ENCODE measurements around the gene FSTL4.

FSTL4 gene

DNA sequence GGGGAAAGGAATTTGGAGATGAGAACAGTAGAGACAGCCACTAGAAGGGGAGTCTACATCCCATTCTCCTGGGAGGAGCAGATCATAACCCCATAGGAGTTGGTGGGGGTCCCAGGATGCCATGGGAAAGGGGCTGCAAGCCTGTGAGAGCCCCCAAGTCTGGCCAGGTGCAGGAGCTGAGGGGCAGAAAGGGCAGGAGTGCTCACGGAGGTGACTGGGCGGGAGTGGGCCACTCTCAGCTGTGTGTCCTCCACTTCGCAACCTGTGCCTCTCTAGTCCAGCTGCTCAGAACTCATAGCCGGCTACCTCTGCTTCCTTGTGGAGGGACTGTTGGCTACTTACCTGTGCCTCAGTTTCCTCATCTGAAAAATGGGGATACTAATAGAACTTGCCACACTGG is 263.9 kb downstream of the FSTL4 start:
- H3K4me3 ChIP-seq (ENCODE audit: low read length) = no peak overlapping the region
- DNase-seq (ENCODE audit: low read depth, low spot score) = no peak

DNA sequence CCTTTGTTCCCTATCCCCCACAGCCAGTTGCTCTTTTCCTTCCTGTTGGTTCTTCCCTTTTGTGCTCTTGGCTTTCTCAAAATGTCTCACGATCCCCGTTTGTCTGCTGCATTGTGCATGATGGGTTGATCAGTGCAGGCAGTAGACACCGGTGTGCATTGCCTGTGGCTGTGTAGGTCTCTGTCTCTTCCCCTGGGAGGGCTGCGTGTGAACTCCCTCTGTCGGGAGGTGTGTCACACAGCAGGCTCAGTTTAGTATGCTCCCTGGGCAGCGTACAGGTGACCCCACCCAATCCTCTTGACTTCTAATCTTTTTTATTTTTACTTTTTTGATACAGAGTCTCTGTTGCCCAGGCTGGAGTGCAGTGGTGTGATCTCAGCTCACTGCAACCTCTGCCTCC is 265.3 kb downstream of the FSTL4 start:
- DNase-seq (ENCODE audit: low read depth, low spot score) = peak; percentile 41
- H3K4me3 ChIP-seq (ENCODE audit: low read length) = no peak overlapping the region

DNA sequence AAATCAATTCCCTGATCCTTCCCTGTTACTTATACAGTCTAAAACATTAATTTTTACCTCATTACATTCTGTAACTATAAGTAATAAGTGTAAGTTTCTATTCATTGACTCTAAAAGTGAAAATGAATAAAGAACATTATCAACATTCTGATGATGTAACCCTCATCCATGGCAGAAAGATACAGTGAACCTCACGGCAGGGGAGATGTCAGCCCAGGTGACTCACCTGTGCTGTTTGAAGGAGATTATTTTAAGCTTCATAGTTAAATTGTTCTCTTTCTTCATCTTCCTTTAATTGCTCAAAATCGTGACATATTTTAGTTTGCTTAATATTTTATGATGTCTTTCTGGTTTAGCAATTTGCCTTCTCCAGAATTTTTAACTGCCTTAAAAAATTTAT is 268.1 kb downstream of the FSTL4 start:
- no peak for DNase-seq (ENCODE audit: low read depth, low spot score)
- H3K4me3 ChIP-seq (ENCODE audit: low read length) = no peak overlapping the region

DNA sequence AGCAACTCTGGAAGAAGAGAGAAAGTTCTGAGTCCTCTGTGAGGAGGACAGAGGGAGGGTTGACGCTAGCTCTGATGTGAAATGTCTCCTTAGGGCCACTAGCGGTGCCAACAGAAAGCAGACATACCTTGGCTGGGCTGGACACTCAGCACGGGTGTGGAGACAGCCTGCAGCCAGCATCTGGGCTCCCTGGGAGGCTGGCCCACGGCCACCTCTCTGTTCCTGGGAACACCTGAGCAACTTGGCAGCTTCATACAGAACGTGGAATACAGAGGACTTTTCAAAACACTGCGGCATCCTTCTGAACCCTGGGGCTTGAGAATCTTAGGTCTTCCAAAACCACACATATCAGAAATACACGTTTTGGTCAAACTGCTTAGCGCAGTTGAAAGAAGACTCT is 269.1 kb downstream of the FSTL4 start:
- DNase-seq (ENCODE audit: low read depth, low spot score) = no peak

DNA sequence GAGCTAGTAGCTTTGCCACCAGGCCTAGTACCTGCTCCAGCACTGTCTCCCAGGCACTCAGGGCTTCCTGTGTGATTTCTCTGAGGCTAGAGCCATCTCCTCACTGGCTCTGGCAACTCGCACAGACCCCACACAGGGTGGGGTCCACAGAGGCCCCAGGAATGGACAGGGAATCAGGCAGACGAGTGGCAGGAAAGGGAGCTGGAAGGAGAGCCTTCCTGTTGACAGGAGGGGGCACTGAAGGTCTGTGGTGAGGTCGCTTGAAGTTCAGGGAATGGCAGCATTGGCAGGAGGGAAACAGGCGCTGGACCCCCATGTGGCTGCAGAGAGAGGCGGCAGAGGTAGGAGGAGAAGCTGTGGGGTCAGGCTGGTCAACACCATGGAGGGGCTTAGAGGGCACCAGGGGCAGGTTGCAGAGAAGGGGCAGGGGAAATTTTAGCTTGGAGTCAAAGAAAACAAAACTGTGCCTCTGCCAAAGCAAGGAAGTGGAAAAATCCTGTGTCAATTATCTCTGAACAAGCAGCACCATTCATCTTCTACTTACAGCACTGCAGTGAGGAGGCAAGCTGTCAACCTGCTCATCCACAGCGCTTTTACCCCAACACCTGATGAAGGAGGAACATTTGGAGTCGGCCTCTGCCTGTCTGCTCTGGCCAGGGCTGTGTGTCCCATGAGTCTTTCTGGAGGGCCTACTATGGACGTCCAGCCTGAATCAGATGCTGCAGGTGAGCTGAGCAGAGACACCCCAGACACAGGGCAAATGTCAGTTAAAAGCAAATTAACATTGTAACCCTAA is 270.2 kb downstream of the FSTL4 start:
- DNase-seq (ENCODE audit: low read depth, low spot score) = no peak
- H3K4me3 ChIP-seq (ENCODE audit: low read length) = no peak overlapping the region

More for the DNA sequence above, 269.1 kb downstream of the FSTL4 start:
- no peak overlapping the region for H3K4me3 ChIP-seq (ENCODE audit: low read length)

GRCh38 chr5:133341296-133341695 is 271.0 kb downstream of the FSTL4 start:
- no peak for DNase-seq (ENCODE audit: low read depth, low spot score)

GRCh38 chr5:133340822-133341221 is 271.5 kb downstream of the FSTL4 start:
- H3K4me3 ChIP-seq (ENCODE audit: low read length) = no peak overlapping the region
- no peak for DNase-seq (ENCODE audit: low read depth, low spot score)

More at GRCh38 chr5:133341296-133341695, 271.0 kb downstream of the FSTL4 start:
- no peak overlapping the region for H3K4me3 ChIP-seq (ENCODE audit: low read length)

DNA sequence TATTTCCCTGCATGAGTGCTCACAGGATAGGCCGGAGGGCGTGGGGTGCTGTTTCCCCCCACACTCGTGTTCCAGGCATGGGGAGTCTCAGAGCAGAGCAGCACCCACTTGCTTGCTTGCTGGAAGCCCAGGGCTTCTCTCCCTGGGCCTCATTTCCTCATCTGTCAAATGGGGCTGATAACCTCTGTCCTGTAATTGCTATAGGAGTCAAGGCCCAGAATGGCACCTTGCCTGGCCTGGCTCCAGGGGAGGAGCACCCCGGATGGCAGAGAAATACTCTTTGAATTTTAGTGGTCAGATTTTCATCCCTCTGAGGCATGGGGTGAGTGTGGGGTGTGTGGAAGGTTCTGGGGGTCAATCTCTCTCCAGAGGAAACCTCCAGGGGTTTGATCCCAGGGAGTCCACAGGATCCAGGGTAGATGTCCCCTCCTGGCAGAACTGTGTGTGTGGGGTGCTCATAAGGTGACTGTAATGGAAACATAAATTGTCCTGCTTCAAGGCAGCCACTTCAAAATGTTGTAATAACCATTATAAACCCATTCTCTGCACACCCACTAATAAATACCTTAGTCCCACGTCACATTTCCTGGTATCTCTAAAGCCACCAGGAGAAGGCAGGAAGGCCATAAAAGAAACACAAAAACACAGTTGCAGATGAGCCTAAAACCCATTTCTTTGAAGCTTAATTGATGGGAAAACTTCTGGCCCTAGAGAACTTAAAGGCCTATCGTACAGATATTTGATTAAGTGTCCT is 272.2 kb downstream of the FSTL4 start:
- H3K4me3 ChIP-seq (ENCODE audit: low read length) = no peak overlapping the region
- no peak for DNase-seq (ENCODE audit: low read depth, low spot score)

GRCh38 chr5:133338504-133339355 is 273.6 kb downstream of the FSTL4 start:
- H3K4me3 ChIP-seq (ENCODE audit: low read length) = no peak overlapping the region
- no peak for DNase-seq (ENCODE audit: low read depth, low spot score)

DNA sequence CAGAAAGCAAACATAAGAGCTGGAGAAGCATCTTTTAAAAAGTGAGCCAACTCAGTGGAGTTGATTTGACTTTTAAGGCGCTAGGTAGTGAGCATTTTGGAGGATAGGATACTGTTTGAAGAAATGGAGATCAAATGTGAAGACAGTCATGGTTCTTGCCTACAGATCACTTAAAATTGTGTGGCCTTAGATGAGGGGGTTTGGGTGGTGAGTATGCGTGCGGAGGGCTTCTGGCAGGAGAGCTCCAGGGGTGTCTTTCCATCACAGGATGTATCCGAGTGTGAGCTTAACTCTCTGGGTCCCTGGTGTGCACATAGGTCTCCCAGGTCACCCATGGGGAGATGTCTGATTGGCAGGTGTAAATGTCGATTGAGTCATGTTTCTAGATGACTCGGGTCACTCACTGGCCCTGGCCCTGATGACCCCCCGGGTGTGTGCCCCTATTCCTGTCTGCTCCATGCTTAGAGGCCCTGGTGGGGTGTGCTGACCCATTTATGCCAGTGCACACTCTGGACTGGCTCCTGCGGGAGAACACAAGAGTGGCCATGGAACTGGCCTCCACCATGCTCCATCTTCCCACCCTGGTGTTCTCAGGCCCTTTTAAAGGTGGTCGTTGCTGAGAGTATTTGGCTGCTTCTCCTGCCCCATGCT is 274.4 kb downstream of the FSTL4 start:
- no peak overlapping the region for H3K4me3 ChIP-seq (ENCODE audit: low read length)

GRCh38 chr5:133336969-133337410 is 275.4 kb downstream of the FSTL4 start:
- no peak for DNase-seq (ENCODE audit: low read depth, low spot score)
- no peak overlapping the region for H3K4me3 ChIP-seq (ENCODE audit: low read length)

More for the DNA sequence above, 274.4 kb downstream of the FSTL4 start:
- DNase-seq (ENCODE audit: low read depth, low spot score) = no peak

DNA sequence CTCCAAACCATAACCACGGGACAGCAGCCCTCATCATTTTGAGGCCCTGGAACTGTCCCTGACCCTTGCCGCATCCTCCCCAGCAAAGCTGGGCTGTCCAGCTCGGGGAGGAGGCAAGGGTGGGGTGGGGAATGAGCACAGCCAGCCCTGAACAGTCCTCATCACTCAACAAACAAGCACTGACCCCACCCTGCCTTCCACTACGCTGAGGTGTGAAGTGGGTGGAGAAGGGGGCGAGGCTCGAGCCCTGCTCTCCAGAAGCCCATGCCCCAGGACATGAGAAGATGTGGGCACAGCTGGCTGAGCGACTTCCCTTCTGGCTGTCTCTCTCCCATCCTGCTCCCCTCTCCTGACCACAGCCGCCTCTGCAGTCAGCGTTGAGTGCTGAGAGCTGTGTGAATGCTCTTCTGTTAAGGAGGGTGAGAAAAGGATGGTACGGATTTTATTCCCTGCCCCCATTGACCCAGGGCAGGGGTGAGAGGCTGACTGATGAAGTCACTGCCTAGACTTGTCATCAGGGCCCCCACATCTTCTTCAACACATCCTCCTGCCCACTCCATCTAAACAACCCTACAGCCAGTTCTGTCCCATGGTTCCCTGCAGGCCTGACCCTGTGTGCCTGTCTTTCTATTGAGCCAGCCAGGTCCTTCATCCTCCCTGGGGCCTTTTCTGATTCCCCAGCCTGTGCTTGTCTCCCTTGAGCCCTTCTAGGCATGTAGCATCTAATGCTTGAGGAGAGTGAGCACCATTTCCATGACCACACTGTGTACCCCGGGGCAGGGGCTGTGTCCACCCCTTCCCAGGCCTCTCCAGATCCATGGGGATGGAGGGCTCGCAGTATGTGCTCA is 276.0 kb downstream of the FSTL4 start:
- peak; percentile 42 for DNase-seq (ENCODE audit: low read depth, low spot score)
- H3K4me3 ChIP-seq (ENCODE audit: low read length) = no peak overlapping the region

GRCh38 chr5:133334796-133335639 is 277.3 kb downstream of the FSTL4 start:
- DNase-seq (ENCODE audit: low read depth, low spot score) = no peak
- no peak overlapping the region for H3K4me3 ChIP-seq (ENCODE audit: low read length)

DNA sequence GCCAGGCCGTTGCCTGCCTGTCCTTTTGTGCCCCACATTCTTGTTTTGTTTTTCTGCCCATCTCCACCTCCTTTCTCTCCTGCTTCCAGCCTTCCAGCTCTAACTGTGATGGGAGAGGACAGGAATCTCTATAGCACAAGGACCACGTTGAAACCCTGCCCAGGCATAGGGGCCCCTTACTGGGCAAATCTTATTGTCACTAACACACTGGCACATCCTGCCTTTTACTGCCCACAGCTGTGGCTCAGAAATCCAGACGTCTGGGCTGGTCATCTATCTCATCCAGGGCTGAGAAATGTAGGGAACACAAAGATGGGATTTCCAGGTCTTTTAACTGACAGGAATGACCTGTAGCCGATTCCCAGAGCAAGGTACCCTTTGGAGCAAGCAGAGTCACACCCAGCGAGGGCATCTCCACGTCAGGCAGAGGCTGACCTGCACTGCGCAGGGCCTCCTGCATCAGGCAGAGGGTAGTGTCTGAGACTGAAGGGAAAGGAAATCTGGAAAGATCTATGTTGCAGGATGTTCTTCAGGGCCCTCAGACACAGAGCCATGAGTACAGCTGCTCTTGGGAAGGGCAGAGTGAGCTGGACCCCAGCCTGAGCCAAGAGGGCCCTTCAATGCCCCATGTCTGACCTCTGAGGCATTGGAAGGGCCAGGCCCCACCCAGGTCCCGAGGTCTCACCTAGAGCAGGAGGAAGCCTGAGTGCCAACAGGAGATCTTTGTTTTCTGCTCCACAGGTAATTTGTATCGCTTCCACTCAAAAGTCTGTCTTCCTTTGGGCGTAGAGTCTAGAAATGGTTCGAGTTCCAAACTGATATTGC is 278.8 kb downstream of the FSTL4 start:
- DNase-seq (ENCODE audit: low read depth, low spot score) = no peak

DNA sequence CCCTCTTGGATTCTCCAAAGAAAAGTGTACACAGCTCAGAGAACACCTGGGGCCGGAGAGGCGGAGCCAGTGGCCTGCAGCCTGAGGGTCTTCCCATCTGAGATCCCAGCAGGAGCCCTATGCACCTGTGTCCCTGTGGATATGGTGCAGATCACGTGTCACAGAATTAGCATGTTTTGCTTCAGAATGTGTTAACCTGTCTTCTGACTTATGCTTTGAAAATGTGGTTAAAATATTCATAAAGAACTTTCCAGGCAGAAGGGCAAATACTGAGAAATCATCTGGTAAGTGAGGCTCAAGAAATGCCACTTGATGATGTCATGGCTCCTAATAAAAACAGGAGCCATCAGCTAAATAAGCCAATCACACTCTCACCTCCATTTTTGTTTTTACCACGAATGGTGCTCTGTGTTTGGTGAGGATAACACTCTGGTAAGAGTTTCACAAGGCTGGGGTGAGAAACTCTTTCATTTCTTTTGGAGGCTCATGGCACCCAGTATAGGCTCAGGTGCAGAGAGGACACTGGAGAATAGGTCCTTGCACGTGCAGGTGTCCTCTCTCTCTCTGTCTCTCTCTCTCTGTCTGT is 279.8 kb downstream of the FSTL4 start:
- DNase-seq (ENCODE audit: low read depth, low spot score) = no peak
- H3K4me3 ChIP-seq (ENCODE audit: low read length) = no peak overlapping the region

More for the DNA sequence above, 278.8 kb downstream of the FSTL4 start:
- H3K4me3 ChIP-seq (ENCODE audit: low read length) = no peak overlapping the region

GRCh38 chr5:133331941-133332340 is 280.4 kb downstream of the FSTL4 start:
- H3K4me3 ChIP-seq (ENCODE audit: low read length) = no peak overlapping the region; the same call in 1 of the 2 replicates
- peak; percentile 74 for DNase-seq (ENCODE audit: low read depth, low spot score)
